GM23338 (cell line): Measurements from ENCODE around the gene ZSWIM3. TPM values are rescaled to one million over a fixed set of nuclear protein-coding genes. Genes with fewer than 3 reads are reported as not detected.

Experiments used
- ATAC-seq: fragments of 200-7000 bp; cut with Tn5 transposase; 3 replicates; pipeline ENCODE4 v1.9.1; 2020
- DNase-seq: peaks from one replicate; pipeline ENCODE4 v3.0.0-alpha.2; 2015; ENCODE audit warnings: low spot score
- H2AFZ ChIP-seq: fragments of 200-600 bp; sonication (generic); 2 replicates; pipeline ENCODE4 v1.8.0; 2016; ENCODE audit warnings: antibody characterized with exemption, mild to moderate bottlenecking, moderate library complexity
- H3F3A ChIP-seq: fragments of 200-600 bp; sonication (generic); replicated peaks from 2 replicates; pipeline ENCODE4 v1.8.0; 2017; ENCODE audit warnings: antibody characterized with exemption, mixed run types, low read depth
- H3K27ac ChIP-seq: fragments of 200-600 bp; sonication (generic); 2 replicates; pipeline ENCODE4 v1.6.1; 2016; ENCODE audit warnings: low read depth
- H3K27me3 ChIP-seq: fragments of 200-600 bp; sonication (generic); 2 replicates; pipeline ENCODE4 v1.8.0; 2016; ENCODE audit warnings: mild to moderate bottlenecking, mixed run types, moderate library complexity; ENCODE audit not compliant: insufficient read depth
- H3K36me3 ChIP-seq: fragments of 200-600 bp; sonication (generic); 2 replicates; pipeline ENCODE4 v1.8.0; 2016; ENCODE audit warnings: mild to moderate bottlenecking; ENCODE audit not compliant: insufficient read depth
- H3K4me1 ChIP-seq: fragments of 200-600 bp; sonication (generic); 2 replicates; pipeline ENCODE4 v1.8.0; 2016; ENCODE audit warnings: mild to moderate bottlenecking, moderate library complexity; ENCODE audit not compliant: insufficient read depth
- H3K4me2 ChIP-seq: fragments of 200-600 bp; sonication (generic); 2 replicates; pipeline ENCODE4 v1.7.1; 2017; ENCODE audit warnings: mixed run types
- H3K4me3 ChIP-seq: fragments of 200-600 bp; sonication (generic); 2 replicates; pipeline ENCODE4 v1.6.1; 2016; ENCODE audit warnings: mixed run types
- H3K79me2 ChIP-seq: fragments of 200-600 bp; sonication (generic); replicated peaks from 2 replicates; pipeline ENCODE4 v1.8.0; 2017; ENCODE audit warnings: mild to moderate bottlenecking; ENCODE audit not compliant: insufficient read depth
- H3K9me2 ChIP-seq: fragments of 200-600 bp; sonication (generic); 2 replicates; pipeline ENCODE4 v1.8.0; 2017; ENCODE audit not compliant: insufficient read depth
- H4K20me1 ChIP-seq: fragments of 200-600 bp; sonication (generic); replicated peaks from 2 replicates; pipeline ENCODE4 v1.8.0; 2017; ENCODE audit warnings: mild to moderate bottlenecking; ENCODE audit not compliant: insufficient read depth
- H3K27ac Mint-ChIP-seq: 2 replicates; pipeline ENCODE4 v1.8.0; 2020; ENCODE audit warnings: inconsistent platforms, mild to moderate bottlenecking, moderate library complexity, mixed read lengths
- H3K27me3 Mint-ChIP-seq: 3 replicates; pipeline ENCODE4 v1.8.0; 2022; ENCODE audit warnings: low read depth, mild to moderate bottlenecking, moderate library complexity, mixed read lengths, inconsistent platforms; ENCODE audit not compliant: insufficient read depth, poor library complexity
- H3K36me3 Mint-ChIP-seq: 3 replicates; pipeline ENCODE4 v1.8.0; 2021; ENCODE audit warnings: low read depth, mild to moderate bottlenecking, inconsistent platforms, moderate library complexity, mixed read lengths
- H3K4me1 Mint-ChIP-seq: 3 replicates; pipeline ENCODE4 v1.8.0; 2020; ENCODE audit warnings: mild to moderate bottlenecking, inconsistent platforms, mixed read lengths
- H3K4me3 Mint-ChIP-seq: 3 replicates; pipeline ENCODE4 v1.8.0; 2021; ENCODE audit warnings: moderate library complexity, mild to moderate bottlenecking, inconsistent platforms, mixed read lengths
- H3K9me3 Mint-ChIP-seq: 3 replicates; pipeline ENCODE4 v1.8.0; 2020; ENCODE audit warnings: moderate library complexity, mild to moderate bottlenecking, inconsistent platforms, mixed read lengths
- EZH2phosphoT487 ChIP-seq: fragments of 200-600 bp; sonication (generic); IDR thresholded peaks from one replicate; pipeline ENCODE4 v1.8.1; 2018; ENCODE audit warnings: antibody characterized with exemption; ENCODE audit not compliant: unreplicated experiment
- STAT1 ChIP-seq: IDR thresholded peaks from one replicate; pipeline ENCODE4 v1.6.1; 2016; ENCODE audit warnings: antibody characterized with exemption; ENCODE audit not compliant: unreplicated experiment
- ZNF114 ChIP-seq: fragments of 250-450 bp; sonication (Bioruptor Pico); IDR thresholded peaks from 2 replicates; pipeline ENCODE4 v1.5.0; 2020; ENCODE audit warnings: mild to moderate bottlenecking, moderate library complexity
- polyA plus RNA-seq: library from polyadenylated mRNA; unstranded; fragments of >200 nt; fragmentation: Nextera tagmentation; extraction: Ambion mirVana; gene quantifications from 2 replicates; pipeline ENCODE4 v1.2.1, GENCODE V29; 2016
- total RNA-seq: library from RNA; depleted of rRNA; stranded (reverse); fragments of >200 nt; shearing (Covaris generic); gene quantifications from 2 replicates; pipeline ENCODE4 v1.2.3, GENCODE V29; 2014
- TF ChIP-seq, protein P1 (sequence below): fragments of 250-450 bp; sonication (Bioruptor Pico); IDR thresholded peaks from 2 replicates; pipeline ENCODE4 v1.5.0; 2020; ENCODE audit warnings: mild to moderate bottlenecking, moderate library complexity
- TF ChIP-seq, protein P2 (sequence below): IDR thresholded peaks from 2 replicates; pipeline ENCODE4 v1.6.1; 2016; ENCODE audit warnings: antibody characterized with exemption
- TF ChIP-seq, protein P3 (sequence below), 2 experiments: fragments of 200-600 bp in 1 of 2; sonication (generic) in 1 of 2; conservative IDR thresholded peaks; 2 replicates each; pipeline versions ENCODE4 v1.5.1 to v1.6.1; 2016 to 2017; ENCODE audit warnings: antibody characterized with exemption in 2 of 2, low read depth in 2 of 2, mild to moderate bottlenecking in 2 of 2, moderate library complexity in 1 of 2

The ZSWIM3 gene
- total and polyA plus RNA-seq, 2 experiments from 2014 or later, result 2.0 to 8.2 TPM

- Mint-ChIP-seq H3K27ac (no peak overlapping the region), H3K4me3 (no peak overlapping the region), H3K9me3 (no peaks in the 10 kb centered on the region), H3K4me1 (peaks cover 25% of the 10 kb centered on the region), H3K27me3 (peaks cover 7% of the 10 kb centered on the region), H3K36me3 (no peaks in the 10 kb centered on the region)
- peak; percentile 13; the same call in 1 of the 3 replicates for ATAC-seq
- H3F3A ChIP-seq, result no peaks in the 10 kb centered on the region
- DNase-seq, result no peak
- no peaks in the 10 kb centered on the region for H3K4me1 ChIP-seq
- TF ChIP-seq STAT1 (no peak), ZNF114 (CRISPR knock-in tag) (no peak), EZH2phosphoT487 (no peak)
- TF ChIP-seq, protein P1, sequence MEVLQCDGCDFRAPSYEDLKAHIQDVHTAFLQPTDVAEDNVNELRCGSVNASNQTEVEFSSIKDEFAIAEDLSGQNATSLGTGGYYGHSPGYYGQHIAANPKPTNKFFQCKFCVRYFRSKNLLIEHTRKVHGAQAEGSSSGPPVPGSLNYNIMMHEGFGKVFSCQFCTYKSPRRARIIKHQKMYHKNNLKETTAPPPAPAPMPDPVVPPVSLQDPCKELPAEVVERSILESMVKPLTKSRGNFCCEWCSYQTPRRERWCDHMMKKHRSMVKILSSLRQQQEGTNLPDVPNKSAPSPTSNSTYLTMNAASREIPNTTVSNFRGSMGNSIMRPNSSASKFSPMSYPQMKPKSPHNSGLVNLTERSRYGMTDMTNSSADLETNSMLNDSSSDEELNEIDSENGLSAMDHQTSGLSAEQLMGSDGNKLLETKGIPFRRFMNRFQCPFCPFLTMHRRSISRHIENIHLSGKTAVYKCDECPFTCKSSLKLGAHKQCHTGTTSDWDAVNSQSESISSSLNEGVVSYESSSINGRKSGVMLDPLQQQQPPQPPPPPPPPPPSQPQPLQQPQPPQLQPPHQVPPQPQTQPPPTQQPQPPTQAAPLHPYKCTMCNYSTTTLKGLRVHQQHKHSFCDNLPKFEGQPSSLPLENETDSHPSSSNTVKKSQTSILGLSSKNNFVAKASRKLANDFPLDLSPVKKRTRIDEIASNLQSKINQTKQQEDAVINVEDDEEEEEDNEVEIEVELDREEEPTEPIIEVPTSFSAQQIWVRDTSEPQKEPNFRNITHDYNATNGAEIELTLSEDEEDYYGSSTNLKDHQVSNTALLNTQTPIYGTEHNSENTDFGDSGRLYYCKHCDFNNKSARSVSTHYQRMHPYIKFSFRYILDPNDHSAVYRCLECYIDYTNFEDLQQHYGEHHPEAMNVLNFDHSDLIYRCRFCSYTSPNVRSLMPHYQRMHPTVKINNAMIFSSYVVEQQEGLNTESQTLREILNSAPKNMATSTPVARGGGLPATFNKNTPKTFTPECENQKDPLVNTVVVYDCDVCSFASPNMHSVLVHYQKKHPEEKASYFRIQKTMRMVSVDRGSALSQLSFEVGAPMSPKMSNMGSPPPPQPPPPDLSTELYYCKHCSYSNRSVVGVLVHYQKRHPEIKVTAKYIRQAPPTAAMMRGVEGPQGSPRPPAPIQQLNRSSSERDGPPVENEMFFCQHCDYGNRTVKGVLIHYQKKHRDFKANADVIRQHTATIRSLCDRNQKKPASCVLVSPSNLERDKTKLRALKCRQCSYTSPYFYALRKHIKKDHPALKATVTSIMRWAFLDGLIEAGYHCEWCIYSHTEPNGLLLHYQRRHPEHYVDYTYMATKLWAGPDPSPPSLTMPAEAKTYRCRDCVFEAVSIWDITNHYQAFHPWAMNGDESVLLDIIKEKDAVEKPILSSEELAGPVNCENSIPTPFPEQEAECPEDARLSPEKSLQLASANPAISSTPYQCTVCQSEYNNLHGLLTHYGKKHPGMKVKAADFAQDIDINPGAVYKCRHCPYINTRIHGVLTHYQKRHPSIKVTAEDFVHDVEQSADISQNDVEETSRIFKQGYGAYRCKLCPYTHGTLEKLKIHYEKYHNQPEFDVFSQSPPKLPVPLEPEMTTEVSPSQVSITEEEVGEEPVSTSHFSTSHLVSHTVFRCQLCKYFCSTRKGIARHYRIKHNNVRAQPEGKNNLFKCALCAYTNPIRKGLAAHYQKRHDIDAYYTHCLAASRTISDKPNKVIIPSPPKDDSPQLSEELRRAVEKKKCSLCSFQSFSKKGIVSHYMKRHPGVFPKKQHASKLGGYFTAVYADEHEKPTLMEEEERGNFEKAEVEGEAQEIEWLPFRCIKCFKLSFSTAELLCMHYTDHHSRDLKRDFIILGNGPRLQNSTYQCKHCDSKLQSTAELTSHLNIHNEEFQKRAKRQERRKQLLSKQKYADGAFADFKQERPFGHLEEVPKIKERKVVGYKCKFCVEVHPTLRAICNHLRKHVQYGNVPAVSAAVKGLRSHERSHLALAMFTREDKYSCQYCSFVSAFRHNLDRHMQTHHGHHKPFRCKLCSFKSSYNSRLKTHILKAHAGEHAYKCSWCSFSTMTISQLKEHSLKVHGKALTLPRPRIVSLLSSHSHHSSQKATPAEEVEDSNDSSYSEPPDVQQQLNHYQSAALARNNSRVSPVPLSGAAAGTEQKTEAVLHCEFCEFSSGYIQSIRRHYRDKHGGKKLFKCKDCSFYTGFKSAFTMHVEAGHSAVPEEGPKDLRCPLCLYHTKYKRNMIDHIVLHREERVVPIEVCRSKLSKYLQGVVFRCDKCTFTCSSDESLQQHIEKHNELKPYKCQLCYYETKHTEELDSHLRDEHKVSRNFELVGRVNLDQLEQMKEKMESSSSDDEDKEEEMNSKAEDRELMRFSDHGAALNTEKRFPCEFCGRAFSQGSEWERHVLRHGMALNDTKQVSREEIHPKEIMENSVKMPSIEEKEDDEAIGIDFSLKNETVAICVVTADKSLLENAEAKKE, result no peak
- TF ChIP-seq, protein P2, sequence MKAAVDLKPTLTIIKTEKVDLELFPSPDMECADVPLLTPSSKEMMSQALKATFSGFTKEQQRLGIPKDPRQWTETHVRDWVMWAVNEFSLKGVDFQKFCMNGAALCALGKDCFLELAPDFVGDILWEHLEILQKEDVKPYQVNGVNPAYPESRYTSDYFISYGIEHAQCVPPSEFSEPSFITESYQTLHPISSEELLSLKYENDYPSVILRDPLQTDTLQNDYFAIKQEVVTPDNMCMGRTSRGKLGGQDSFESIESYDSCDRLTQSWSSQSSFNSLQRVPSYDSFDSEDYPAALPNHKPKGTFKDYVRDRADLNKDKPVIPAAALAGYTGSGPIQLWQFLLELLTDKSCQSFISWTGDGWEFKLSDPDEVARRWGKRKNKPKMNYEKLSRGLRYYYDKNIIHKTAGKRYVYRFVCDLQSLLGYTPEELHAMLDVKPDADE, result no peak
- TF ChIP-seq, protein P3, sequence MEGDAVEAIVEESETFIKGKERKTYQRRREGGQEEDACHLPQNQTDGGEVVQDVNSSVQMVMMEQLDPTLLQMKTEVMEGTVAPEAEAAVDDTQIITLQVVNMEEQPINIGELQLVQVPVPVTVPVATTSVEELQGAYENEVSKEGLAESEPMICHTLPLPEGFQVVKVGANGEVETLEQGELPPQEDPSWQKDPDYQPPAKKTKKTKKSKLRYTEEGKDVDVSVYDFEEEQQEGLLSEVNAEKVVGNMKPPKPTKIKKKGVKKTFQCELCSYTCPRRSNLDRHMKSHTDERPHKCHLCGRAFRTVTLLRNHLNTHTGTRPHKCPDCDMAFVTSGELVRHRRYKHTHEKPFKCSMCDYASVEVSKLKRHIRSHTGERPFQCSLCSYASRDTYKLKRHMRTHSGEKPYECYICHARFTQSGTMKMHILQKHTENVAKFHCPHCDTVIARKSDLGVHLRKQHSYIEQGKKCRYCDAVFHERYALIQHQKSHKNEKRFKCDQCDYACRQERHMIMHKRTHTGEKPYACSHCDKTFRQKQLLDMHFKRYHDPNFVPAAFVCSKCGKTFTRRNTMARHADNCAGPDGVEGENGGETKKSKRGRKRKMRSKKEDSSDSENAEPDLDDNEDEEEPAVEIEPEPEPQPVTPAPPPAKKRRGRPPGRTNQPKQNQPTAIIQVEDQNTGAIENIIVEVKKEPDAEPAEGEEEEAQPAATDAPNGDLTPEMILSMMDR (conservative IDR thresholded peaks at IDR 0.05; ENCODE audit: low read depth in 2 of 2), result no peak
- no peaks in the 10 kb centered on the region for H3K36me3 ChIP-seq
- no peak overlapping the region for H3K4me2 ChIP-seq
- no peak overlapping the region for H2AFZ ChIP-seq
- H3K79me2 ChIP-seq, result no peaks in the 10 kb centered on the region
- no peaks in the 10 kb centered on the region for H3K27me3 ChIP-seq
- no peak overlapping the region for H3K4me3 ChIP-seq
- H3K27ac ChIP-seq, result no peak overlapping the region
- H4K20me1 ChIP-seq, result no peaks in the 10 kb centered on the region
- H3K9me2 ChIP-seq, result no peaks in the 10 kb centered on the region
These were observed 67.2 kb downstream of the ZSWIM3 start for GRCh38 chr20:45924391-45925261.
